Measurements from ENCODE around the gene TMEM139. TPM values are rescaled to one million over a fixed set of nuclear protein-coding genes. Genes with fewer than 3 reads are reported as not detected.

Gene TMEM139
- total RNA-seq, 2 donors from 2014 or later: 1.6 to 2.3 TPM

DNA sequence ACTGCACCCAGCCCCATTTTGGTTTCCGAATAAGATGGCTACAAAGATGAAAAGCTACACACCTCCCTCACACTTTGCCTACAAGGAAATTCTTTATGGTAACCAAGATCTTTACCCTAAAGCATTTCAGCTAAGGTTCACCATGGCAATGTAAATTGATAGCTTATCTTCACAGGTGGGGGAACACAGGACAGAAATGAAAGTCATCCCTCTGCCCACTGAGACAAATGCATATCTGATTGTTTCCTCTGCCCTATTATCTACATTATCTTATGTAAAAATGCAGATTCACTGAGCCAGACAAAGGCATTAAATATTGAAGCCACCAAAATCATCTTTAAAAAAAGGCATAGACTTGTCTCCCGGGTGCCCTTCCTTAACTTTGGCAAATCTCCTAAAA, 3.2 kb upstream of the TMEM139 start:
- DNase-seq: no peak
- TF ChIP-seq, protein P1, sequence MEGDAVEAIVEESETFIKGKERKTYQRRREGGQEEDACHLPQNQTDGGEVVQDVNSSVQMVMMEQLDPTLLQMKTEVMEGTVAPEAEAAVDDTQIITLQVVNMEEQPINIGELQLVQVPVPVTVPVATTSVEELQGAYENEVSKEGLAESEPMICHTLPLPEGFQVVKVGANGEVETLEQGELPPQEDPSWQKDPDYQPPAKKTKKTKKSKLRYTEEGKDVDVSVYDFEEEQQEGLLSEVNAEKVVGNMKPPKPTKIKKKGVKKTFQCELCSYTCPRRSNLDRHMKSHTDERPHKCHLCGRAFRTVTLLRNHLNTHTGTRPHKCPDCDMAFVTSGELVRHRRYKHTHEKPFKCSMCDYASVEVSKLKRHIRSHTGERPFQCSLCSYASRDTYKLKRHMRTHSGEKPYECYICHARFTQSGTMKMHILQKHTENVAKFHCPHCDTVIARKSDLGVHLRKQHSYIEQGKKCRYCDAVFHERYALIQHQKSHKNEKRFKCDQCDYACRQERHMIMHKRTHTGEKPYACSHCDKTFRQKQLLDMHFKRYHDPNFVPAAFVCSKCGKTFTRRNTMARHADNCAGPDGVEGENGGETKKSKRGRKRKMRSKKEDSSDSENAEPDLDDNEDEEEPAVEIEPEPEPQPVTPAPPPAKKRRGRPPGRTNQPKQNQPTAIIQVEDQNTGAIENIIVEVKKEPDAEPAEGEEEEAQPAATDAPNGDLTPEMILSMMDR (conservative IDR thresholded peaks at IDR 0.05): no peak
- Mint-ChIP-seq H3K4me3 (no peak overlapping the region), H3K27ac (no peak overlapping the region), H3K27me3 (ENCODE audit: insufficient read depth) (peaks cover 16% of the 10 kb centered on the region), H3K9me3 (no peaks in the 10 kb centered on the region), H3K36me3 (ENCODE audit: low read depth) (no peaks in the 10 kb centered on the region), H3K4me1 (peaks cover 23% of the 10 kb centered on the region)
- Histone ChIP-seq H3K27ac (ENCODE audit: low read depth, low read length) (no peak overlapping the region), H3K36me3 (ENCODE audit: control insufficient read depth, insufficient read depth, low read length) (no peaks in the 10 kb centered on the region), H3K4me3 (ENCODE audit: low read length) (no peak overlapping the region), H3K9ac (ENCODE audit: extremely low read depth, low read length, poor library complexity, severe bottlenecking) (no peak overlapping the region), H3K27me3 (ENCODE audit: control insufficient read depth, insufficient read depth, low read length, poor library complexity, severe bottlenecking) (no peaks in the 10 kb centered on the region), H3K9me3 (ENCODE audit: control insufficient read depth, low read length) (no peaks in the 10 kb centered on the region), H3K4me1 (ENCODE audit: control insufficient read depth, insufficient read depth, low read length) (no peaks in the 10 kb centered on the region)
- 83 to 96% methylated on average over 1 to 2 of the region's 2 CpGs for WGBS, 2 experiments (ENCODE audit: insufficient coverage in 1 of 2, insufficient read length in 1 of 2)

DNA sequence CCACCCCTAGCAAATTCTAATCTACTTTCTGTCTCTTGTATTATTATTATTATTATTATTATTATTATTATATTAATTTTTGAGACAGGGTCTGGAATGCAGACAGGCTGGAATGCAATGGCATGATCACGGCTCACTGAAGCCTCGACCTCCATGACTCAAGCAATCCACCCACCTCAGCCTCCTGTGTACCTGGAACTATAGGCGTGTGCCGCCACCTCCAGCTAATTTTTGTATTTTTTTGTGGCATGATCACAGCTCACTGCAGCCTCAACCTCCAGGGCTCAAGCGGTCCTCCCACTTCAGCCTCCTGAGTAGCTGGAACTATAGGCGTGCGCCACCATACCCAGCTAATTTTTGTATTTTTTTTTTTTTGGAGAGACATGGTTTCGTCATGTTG, 2.6 kb upstream of the TMEM139 start:
- Histone ChIP-seq H3K27me3 (ENCODE audit: control insufficient read depth, insufficient read depth, low read length, poor library complexity, severe bottlenecking) (peaks cover 5% of the 10 kb centered on the region), H3K4me1 (ENCODE audit: control insufficient read depth, insufficient read depth, low read length) (no peaks in the 10 kb centered on the region), H3K27ac (ENCODE audit: low read depth, low read length) (no peak overlapping the region), H3K9me3 (ENCODE audit: control insufficient read depth, low read length) (peaks cover under 1% of the 10 kb centered on the region), H3K4me3 (ENCODE audit: low read length) (no peak overlapping the region), H3K9ac (ENCODE audit: extremely low read depth, low read length, poor library complexity, severe bottlenecking) (no peak overlapping the region), H3K36me3 (ENCODE audit: control insufficient read depth, insufficient read depth, low read length) (no peaks in the 10 kb centered on the region)
- Mint-ChIP-seq H3K36me3 (ENCODE audit: low read depth) (no peaks in the 10 kb centered on the region), H3K4me1 (peaks cover 23% of the 10 kb centered on the region), H3K27me3 (ENCODE audit: insufficient read depth) (peaks cover 22% of the 10 kb centered on the region), H3K4me3 (no peak overlapping the region), H3K27ac (no peak overlapping the region), H3K9me3 (peaks cover 6% of the 10 kb centered on the region)
- TF ChIP-seq, protein P1 (conservative IDR thresholded peaks at IDR 0.05): no peak
- no peak for DNase-seq
- WGBS, 2 experiments (ENCODE audit: insufficient coverage in 1 of 2, insufficient read length in 1 of 2): 91 to 94% methylated on average over 7 to 8 of the region's 8 CpGs

DNA sequence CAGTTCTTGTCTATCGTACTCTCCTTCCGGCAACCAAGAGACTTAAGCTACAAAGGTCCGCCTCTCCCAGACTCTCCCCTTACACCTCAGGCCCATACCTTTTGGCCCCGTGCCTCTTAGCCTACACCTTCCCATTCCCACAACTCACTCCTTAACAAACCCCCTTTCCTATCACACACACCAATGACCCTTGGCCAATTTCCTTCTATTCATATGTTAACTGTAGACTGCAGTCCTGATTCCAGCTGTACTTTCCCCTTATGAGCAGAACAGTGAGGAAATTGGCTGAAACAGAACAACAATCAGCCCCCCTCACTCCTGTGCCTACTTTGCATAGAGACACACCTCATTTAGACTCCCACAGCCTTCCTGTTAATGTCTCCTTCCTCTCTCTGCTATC, 1.4 kb upstream of the TMEM139 start:
- 61 to 85% methylated on average over 3 to 4 of the region's 4 CpGs for WGBS, 2 experiments (ENCODE audit: insufficient coverage in 1 of 2, insufficient read length in 1 of 2)
- H3K27me3 ChIP-seq (ENCODE audit: control insufficient read depth, insufficient read depth, low read length, poor library complexity, severe bottlenecking): peaks cover 11% of the 10 kb centered on the region
- Mint-ChIP-seq H3K36me3 (ENCODE audit: low read depth) (peaks cover 4% of the 10 kb centered on the region), H3K9me3 (peaks cover 14% of the 10 kb centered on the region), H3K4me1 (peaks cover 23% of the 10 kb centered on the region), H3K4me3 (no peak overlapping the region), H3K27ac (no peak overlapping the region), H3K27me3 (ENCODE audit: insufficient read depth) (peaks cover 30% of the 10 kb centered on the region)
- H3K36me3 ChIP-seq (ENCODE audit: control insufficient read depth, insufficient read depth, low read length): no peaks in the 10 kb centered on the region
- H3K9me3 ChIP-seq (ENCODE audit: control insufficient read depth, low read length): peaks cover 6% of the 10 kb centered on the region
- no peak overlapping the region for H3K4me3 ChIP-seq (ENCODE audit: low read length)
- DNase-seq: no peak
- TF ChIP-seq, protein P1 (conservative IDR thresholded peaks at IDR 0.05): no peak
- H3K27ac ChIP-seq (ENCODE audit: low read depth, low read length): no peak overlapping the region
- no peaks in the 10 kb centered on the region for H3K4me1 ChIP-seq (ENCODE audit: control insufficient read depth, insufficient read depth, low read length)
- no peak overlapping the region for H3K9ac ChIP-seq (ENCODE audit: extremely low read depth, low read length, poor library complexity, severe bottlenecking)

Data from endodermal cell (in vitro differentiated cells).